ENCODE results near the gene VSIG10.
A peak's percentile ranks its signal among the peaks of the same experiment; 100 is the strongest.
"Not testable (repeated sequence)": the region's sequence is repeated elsewhere in the genome, so short reads cannot be mapped to it uniquely, and the experiment has no call there.

Gene VSIG10, protein sequence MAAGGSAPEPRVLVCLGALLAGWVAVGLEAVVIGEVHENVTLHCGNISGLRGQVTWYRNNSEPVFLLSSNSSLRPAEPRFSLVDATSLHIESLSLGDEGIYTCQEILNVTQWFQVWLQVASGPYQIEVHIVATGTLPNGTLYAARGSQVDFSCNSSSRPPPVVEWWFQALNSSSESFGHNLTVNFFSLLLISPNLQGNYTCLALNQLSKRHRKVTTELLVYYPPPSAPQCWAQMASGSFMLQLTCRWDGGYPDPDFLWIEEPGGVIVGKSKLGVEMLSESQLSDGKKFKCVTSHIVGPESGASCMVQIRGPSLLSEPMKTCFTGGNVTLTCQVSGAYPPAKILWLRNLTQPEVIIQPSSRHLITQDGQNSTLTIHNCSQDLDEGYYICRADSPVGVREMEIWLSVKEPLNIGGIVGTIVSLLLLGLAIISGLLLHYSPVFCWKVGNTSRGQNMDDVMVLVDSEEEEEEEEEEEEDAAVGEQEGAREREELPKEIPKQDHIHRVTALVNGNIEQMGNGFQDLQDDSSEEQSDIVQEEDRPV

DNA sequence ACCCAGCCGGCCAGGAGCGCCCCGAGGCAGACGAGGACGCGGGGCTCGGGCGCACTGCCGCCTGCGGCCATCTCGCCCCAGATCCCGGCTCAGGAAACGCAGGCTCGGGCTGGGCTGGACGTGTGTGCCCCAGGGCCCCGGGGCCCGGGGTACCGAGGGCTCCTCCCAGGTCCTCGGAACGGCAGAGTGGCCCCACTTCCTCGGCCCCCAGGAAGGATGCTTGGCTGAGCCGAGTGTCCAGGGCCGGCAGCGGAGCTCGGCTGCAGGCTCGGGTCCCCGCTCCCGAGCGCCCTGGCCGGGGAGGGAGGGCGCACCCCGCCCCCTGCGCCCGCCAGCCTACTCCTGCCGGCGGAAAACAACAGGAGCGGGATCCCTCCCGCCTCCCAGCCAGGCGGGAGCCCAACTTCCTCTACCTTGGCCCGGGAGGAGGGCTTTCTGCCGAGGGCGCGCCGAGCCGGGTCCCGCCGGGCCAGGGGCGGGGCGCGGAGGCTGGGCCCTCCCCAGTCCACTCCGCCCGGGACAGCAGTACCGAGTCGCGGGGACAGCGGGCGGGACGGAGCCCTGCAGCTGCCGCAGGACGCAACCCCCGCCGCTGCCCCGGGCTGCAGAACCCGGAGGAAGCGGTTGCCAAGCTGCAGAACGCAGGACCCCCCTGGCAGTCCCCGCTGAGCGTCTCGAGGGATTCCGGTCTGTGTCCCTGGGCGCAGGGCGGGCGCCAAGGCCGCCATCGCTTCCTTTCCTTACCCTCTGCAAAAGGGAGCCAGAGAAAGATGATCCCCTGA lies at the start of gene VSIG10:
TSS of gene VSIG10 (minus strand) at position 411 of the 782 bp plus-strand sequence. CDS start at position 71, 340 bp downstream.
- DNase-seq (ENCODE audit: low spot score), result peak; percentile 53

DNA sequence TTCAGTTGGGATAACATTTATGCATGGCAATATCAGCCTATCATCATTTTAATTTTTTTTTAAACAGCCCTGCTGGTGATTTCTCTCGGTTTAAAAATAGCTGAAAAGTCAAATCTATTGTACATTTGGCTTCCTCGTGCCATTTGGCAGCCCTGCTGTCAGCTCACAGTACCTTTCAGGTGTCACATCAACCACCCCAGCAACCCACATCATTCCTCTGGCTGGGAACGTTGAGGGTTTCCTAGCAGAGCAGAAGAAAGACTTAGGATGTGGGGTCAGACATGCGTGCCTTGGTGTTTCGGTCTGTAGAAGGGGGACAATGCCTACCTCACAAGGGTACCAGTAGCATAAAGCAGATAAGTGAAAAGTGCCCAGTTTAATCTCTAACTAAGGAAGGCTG lies 47.9 kb upstream of the VSIG10 start:
- DNase-seq (ENCODE audit: low spot score), result no peak

DNA sequence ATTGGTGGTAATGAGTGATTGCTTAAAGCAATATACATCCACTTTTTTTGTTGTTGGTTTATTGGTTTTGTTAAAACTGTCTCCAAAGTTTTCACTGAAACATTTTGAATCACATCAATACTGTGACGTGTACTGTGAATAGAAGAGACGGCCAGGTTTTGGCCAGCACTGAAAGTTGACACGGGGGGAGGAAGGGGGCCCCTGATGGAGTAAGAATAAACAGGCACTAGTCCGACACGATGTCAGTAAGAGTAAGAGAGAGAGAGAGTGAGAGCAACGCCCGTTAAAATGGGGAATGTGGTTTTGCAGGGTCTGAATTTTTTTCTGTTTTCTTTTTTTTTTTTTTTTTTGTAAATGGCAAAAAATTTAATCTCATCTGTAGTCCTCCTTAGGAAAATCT lies 46.8 kb upstream of the VSIG10 start:
- no peak for DNase-seq (ENCODE audit: low spot score)

DNA sequence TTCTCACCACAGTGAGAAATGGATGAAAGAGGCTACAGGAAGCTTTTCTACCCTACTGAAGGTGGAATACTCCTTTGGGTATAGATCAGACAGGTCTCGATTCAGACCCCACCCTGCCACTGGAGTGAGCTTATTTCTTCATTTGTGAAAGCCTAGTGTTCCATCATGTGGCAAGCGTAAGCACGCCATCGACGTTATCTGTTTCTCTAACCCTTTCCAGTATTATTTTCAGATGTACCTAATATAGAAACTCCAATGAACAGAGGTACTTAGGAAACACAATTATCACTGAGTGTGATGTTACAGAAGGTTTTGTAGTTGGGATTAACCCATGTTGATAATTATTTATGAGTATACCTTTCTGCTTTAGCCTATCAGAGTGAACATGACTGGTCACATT lies 44.5 kb upstream of the VSIG10 start:
- DNase-seq (ENCODE audit: low spot score), result no peak

DNA sequence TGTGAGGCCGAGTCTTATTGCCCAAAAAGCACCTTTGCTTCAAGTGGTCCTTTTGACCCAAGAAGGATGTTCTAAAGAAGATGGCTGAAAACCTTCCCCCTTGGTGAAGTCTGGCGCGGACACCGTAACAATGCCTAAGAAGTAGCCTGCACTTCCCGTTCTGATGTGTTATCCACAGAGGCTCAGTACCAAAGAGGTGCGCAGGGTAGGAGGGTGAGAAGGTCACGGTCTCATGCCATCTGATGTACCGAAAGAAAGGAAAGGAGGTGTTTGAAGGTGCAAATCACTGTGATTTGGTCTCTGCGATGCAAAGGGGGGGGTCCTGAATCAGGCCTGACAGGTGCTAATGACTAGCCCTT lies 42.0 kb upstream of the VSIG10 start:
- DNase-seq (ENCODE audit: low spot score), result no peak

DNA sequence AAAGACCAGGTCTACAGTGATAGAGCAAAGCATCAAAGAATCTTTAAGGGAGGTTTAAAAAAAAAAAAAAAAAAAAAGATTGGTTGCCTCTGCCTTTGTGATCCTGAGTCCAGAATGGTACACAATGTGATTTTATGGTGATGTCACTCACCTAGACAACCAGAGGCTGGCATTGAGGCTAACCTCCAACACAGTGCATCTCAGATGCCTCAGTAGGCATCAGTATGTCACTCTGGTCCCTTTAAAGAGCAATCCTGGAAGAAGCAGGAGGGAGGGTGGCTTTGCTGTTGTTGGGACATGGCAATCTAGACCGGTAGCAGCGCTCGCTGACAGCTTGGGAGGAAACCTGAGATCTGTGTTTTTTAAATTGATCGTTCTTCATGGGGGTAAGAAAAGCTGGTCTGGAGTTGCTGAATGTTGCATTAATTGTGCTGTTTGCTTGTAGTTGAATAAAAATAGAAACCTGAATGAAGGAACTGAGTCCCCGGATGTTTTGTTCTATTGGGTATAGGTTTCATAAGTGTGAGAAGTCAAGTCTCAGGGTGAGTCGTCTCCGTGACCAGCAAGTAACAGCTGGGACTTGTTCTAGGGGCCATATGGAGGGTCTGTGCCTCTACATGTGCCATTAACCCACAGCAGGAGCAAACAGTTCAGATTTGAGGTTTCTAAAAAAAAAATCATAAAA lies 41.4 kb upstream of the VSIG10 start:
- no peak for DNase-seq (ENCODE audit: low spot score)

DNA sequence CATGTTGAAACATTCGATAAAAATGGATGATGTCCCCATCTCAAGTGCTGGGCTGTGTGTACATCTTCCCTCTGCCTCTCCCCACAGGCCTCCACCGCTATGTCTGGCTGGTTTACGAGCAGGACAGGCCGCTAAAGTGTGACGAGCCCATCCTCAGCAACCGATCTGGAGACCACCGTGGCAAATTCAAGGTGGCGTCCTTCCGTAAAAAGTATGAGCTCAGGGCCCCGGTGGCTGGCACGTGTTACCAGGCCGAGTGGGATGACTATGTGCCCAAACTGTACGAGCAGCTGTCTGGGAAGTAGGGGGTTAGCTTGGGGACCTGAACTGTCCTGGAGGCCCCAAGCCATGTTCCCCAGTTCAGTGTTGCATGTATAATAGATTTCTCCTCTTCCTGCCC lies 40.7 kb upstream of the VSIG10 start:
- no peak for DNase-seq (ENCODE audit: low spot score)

DNA sequence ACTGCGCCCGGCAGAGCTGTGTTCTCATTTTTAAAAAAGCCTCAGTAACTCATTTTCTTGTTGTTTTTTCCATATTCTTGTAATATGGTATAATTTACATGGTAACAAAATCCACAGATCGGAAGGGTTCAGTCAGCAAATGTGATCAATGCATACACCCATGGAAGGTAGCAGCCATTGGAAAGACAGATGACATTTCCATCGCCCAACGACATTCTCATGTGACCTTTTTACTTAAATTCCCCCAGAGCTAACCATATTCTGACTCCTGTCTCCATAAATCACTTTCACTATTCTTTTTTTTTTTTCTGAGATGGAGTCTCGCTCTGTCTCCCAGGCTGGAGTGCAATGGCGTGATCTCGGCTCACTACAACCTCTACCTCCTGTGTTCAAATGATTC lies 37.0 kb upstream of the VSIG10 start:
- DNase-seq (ENCODE audit: low spot score), result no peak

DNA sequence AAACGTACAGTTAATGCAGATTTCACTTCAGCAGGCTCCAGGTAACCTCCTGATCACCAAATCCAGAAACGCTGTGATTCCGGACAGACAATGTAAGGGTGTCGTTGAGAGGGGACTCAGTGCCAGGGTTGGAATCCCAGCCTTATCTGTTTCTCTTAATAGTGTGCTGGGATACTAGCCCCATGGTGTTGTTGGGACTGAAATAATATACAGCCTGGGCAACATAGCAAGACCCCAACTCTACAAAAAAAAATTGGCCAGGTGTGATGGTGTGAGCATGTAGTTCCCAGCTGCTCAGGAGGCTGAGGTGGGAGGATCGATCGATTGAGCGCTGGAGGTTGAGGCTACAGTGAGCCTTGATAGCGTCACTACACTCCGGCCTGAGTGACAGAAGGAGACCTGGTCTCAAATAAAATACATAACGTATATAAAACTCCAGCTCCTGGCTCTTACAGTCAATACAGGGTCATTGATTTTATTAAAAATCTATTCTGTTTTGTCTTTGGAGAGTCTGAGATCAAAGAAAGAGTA lies 33.4 kb upstream of the VSIG10 start:
- no peak for DNase-seq (ENCODE audit: low spot score)

DNA sequence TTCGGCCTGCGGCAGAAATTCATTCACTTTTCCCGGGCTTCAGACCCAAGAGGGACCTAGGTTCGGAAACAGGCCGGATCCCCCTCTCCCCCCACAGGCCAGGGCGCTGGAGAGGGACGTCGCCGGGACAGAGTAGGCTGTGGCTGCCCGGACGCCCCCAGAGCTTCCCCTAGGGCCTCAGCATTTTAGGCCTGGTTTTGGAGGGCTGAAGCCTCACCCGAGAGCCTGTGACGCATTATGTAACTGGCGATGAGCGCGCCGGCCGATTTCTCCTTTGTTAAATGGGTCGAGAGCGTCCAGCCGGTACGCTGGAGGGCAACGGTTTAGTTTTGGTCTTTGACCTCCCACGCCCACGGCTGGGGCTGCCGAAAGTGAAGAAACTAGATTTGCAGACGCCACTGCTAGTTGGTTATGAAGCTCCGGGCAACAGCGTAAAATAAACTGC lies 32.8 kb upstream of the VSIG10 start:
- no peak for DNase-seq (ENCODE audit: low spot score)

DNA sequence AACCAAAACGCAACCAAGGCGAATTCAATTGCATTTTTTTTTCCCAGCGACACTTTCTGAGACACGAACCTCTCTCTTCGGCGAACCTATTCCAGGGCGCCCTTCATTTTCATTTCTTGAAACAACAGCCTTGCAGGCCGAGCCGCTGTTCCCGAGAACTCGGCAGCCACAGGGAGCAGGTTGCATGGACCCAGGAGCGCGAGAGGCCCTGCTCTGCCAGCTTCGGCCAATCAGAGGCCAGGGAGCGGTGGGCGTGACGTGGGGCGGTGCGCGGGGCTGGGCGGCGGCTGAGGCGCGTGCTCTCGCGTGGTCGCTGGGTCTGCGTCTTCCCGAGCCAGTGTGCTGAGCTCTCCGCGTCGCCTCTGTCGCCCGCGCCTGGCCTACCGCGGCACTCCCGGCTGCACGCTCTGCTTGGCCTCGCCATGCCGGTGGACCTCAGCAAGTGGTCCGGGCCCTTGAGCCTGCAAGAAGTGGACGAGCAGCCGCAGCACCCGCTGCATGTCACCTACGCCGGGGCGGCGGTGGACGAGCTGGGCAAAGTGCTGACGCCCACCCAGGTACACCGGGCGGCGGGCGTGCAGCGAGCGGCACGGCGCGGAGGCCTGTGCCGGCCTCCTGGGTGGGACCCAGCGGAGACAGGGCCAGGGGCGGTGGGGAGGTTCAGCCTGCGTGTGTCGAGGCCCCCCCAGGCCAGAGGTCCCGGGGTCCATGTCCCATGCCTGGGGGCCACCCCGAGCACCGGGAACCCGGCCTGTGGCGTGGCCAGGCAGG lies 32.2 kb upstream of the VSIG10 start, which contains the start of gene PEBP1:
TSS of gene PEBP1 (plus strand) at position 337 of the 771 bp plus-strand sequence. CDS start at position 423, 86 bp downstream.
- peak; percentile 95 for DNase-seq (ENCODE audit: low spot score)

DNA sequence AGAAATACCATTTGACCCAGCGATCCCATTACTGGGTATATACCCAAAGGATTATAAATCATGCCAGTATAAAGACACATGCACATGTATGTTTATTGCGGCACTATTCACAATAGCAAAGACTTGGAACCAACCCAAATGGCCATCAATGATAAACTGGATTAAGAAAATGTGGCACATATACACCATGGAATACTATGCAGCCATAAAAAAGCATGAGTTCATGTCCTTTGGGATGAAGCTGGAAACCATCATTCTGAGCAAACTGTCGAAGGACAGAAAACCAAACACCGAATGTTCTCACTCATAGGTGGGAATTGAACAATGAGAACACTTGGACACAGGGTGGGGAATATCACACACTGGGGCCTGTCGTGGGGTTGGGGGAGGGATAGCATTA lies 25.6 kb upstream of the VSIG10 start:
- not testable (repeated sequence) for DNase-seq (ENCODE audit: low spot score)

DNA sequence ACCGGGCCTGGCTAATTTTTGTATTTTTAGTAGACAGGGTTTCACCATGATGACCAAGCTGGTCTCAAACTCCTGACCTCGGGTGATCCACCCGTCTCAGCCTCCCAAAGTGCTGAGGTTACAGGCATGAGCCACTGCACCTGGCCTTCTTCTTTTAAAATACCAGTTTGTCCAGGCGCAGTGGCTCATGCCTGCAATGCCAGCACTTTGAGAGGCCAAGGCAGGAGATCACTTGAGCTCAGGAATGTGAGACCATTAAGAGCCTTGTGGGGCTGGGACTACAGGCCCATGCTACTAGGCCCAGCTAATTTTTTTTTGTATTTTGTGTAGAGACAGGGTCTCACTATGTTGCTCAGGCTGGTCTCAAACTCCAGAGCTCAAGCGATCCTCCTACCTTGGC lies 24.1 kb upstream of the VSIG10 start:
- DNase-seq (ENCODE audit: low spot score), result no peak

DNA sequence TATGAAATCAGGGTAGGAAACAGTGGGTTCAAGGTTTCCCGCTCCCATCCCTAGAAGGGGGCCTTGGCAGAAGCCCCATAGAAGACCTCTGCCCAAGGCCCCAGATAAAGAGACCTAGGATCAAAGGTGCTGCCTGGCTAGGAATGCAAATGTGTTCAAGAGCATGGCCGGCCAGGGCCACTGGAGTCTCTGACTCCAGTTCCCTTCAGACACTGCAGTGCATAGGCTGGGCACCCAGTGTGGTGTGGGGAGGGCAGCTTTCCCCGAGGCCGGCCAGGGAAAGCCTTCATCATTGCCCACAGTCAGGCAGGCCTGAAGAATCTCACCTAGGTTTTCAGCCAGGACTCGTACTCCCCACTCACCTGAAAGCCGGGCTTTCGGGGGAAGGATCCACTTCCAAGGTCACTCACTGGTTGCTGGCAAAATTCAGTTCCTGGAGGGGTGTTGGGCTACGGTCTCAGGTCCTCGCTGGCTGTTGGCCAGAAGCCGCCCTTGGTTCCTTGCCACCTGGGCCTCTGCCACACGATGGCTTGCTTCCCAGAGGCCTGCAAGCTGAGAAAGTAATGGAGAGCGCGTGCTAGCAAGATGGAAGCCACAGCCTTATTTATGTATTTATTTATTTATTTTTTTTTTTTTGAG lies 22.4 kb upstream of the VSIG10 start:
- no peak for DNase-seq (ENCODE audit: low spot score)

DNA sequence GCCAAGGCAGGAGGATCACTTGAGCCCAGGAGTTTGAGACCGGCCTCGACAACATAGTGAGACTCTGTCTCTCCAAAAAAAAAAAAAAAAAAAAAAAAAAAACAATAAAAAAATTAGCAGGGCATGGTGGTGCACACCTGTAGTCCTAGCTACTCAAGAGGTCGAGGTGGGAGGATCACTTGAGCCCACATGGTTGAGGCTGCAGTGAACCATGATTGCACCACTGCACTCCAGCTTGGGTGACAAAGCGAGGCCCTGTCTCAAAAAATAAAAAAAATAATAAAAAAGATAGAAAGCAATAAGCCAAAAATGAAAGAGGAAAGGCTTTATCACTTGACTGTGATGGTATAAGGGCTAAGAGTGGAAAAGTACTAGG lies 21.9 kb upstream of the VSIG10 start:
- DNase-seq (ENCODE audit: low spot score), result no peak

DNA sequence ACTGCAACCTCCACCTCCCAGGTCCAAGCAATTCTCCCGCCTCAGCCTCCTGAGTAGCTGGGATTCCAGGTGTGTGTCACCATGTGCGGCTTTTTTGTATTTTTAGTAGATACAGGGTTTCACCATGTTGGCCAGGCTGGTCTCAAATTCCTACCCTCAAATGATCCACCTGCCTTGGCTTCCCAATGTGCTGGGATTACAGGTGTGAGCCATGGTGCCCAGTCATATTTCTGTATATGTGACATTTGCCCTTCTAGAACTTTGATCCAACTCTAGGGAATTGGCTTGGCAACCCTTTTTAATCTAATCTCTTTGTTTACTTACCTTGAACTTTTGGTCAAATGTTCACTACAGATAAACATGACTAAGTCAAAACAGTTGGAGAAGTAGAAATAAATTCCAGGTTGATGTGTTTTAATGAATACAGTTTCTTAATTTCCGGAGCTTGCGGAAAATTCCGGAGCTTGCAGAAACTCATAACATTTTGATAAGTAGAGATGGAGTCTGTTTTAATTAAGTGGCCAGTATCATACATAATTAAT lies 20.6 kb upstream of the VSIG10 start:
- no peak for DNase-seq (ENCODE audit: low spot score)

DNA sequence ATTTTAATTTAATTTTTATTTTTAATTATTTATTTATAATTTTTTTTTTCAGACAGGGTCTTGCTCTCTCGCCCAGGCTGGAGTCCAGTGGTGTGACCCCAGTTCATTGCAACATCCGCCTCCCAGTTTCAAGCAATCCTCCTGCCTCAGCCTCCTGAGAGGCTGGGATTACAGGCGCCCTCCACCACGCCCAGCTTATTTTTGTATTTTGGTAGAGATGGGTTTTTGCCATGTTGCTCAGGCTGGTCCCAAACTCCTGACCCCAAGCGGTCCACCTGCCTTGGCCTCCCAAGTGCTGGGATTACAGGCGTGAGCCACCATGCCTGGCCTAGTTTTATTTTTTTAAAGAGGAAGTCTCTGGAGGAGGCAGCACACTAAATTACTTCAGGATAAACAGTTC lies 18.5 kb upstream of the VSIG10 start:
- no peak for DNase-seq (ENCODE audit: low spot score)

DNA sequence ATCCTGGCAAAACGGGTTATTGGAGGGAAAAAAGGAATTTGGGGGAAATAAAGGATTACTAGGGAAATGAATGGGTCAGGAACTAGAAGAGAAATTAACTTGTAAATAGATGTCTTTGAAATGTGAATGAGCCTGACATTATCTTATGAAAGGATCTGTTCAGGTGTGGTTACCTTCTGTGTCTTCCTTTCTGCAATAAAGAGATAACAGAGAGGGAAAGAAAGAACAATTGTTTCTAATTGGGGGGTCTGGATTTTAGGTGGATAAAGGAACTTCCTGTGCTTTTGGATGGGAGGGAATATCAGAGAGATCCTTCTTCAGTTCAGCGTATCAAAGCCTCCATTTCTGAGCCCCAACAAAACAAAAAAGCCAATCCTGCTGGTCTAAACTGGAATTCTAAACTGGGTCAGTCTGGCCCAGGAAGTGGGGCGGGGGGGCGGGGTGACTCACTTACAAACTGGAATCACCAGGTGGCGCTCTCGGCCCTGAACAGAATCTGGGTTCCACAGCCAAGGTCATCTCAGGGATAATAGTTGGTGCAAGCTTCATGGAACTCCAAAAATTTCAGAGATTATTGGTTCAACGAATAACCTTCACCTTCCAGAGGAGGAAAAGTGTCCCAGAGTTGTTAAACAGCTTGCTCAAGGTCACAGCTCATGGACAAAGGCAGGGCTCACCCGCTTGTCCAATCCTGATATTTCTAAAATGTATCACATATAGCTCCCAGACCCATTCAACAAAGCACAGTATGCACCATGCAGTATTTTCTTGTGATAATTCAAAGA lies 17.0 kb upstream of the VSIG10 start:
- DNase-seq (ENCODE audit: low spot score), result peak; percentile 78

DNA sequence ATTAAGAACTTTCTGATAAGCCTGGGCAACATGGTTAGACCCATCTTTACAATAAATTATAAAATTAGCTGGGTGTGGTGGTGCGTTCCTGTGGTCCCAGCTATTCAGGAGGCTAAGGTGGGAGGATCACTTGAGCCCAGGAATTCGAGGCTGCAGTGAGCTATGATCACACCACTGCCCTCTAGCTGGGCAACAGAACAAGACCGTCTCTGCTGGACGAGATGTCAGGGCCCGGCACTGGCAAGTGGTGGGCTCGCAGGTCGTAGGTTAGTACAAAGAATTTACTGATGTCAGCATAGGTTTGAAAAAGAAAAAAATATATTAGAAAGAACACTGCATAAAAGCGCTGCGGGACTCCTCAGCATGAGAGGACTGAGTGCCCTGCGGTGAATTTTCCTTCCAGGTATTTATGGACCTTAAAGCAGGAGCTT lies 15.7 kb upstream of the VSIG10 start:
- no peak for DNase-seq (ENCODE audit: low spot score)

DNA sequence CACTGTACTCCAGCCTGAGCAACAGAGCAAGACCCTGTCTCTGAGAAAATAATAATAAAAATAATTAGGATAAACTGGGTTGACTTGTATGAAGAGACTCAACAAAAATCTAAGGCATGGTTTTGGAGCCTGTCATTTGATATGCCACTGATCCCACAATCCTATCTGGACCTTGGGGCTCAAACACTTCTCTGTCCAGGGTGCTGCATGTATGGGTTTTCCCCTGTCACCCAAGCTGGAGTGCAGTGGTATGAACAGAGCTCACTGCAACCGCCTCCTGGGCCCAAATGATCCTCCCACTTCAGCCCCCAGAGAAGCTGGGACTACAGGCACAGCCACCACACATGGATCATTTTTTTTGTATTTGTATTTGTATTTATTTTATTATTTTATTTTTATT lies 5.3 kb upstream of the VSIG10 start:
- DNase-seq (ENCODE audit: low spot score), result no peak
